Suppressor macrophage treated with lipopolysaccharide for 4 hours (primary cell): Measurements from ENCODE around the gene KRT5.
"Not testable (repeated sequence)": the region's sequence is repeated elsewhere in the genome, so short reads cannot be mapped to it uniquely, and the experiment has no call there.

ENCODE experiments used
- DNase-seq: peaks from one replicate; pipeline ENCODE4 v3.0.0-alpha.2; 2020

Gene KRT5

GRCh38 chr12:52493172-52493571 is 27.0 kb downstream of the KRT5 start, which contains the start of gene KRT6A:
TSS of gene KRT6A (minus strand) at chr12:52493257. CDS start at chr12:52493188, 69 bp downstream.
- no peak for DNase-seq

- not testable (repeated sequence) for DNase-seq
Measured at GRCh38 chr12:52492405-52492804, 27.8 kb downstream of the KRT5 start.

- DNase-seq, result not testable (repeated sequence)
Measured at GRCh38 chr12:52491495-52491894, 28.7 kb downstream of the KRT5 start.

GRCh38 chr12:52488736-52489135 is 31.5 kb downstream of the KRT5 start:
- no peak for DNase-seq

- DNase-seq, result not testable (repeated sequence)
Measured at GRCh38 chr12:52487744-52488443, 32.3 kb downstream of the KRT5 start.

- DNase-seq, result no peak
Measured at GRCh38 chr12:52487211-52487610, 33.0 kb downstream of the KRT5 start.

- no peak for DNase-seq
Measured at GRCh38 chr12:52486166-52487105, 33.8 kb downstream of the KRT5 start.

- no peak for DNase-seq
Measured at GRCh38 chr12:52480073-52480472, 40.1 kb downstream of the KRT5 start.

GRCh38 chr12:52477651-52478050 is 42.5 kb downstream of the KRT5 start:
- no peak for DNase-seq

GRCh38 chr12:52474212-52474611 is 46.0 kb downstream of the KRT5 start:
- DNase-seq, result no peak

- DNase-seq, result no peak
Measured at GRCh38 chr12:52473768-52474167, 46.4 kb downstream of the KRT5 start, which contains the start of gene KRT6C. TSS of gene KRT6C (minus strand) at chr12:52473805. CDS start at chr12:52473737, 68 bp downstream.

- no peak for DNase-seq
Measured at GRCh38 chr12:52469853-52470252, 50.3 kb downstream of the KRT5 start.

GRCh38 chr12:52464897-52465296 is 55.3 kb downstream of the KRT5 start:
- DNase-seq, result no peak
